ENCODE data around the gene ULBP1. TPM values are rescaled to one million over a fixed set of nuclear protein-coding genes. Genes with fewer than 3 reads are reported as not detected.
"Not testable (repeated sequence)": the region's sequence is repeated elsewhere in the genome, so short reads cannot be mapped to it uniquely, and the experiment has no call there.

ULBP1 gene
- polyA plus RNA-seq, 1 experiment = 2.6 TPM

GRCh38 chr6:149990212-149990660, 26.5 kb downstream of the ULBP1 start:
- Histone ChIP-seq H3K4me3 (ENCODE audit: low read depth, low read length) (no peak overlapping the region), H3K27me3 (ENCODE audit: control insufficient read depth, insufficient read depth, low read length) (peaks cover 56% of the 10 kb centered on the region), H3K36me3 (ENCODE audit: control insufficient read depth, insufficient read depth, low read length) (no peaks in the 10 kb centered on the region)
- no peak for DNase-seq (ENCODE audit: low read depth)
- POLR2A ChIA-PET = no interaction called here
- CTCF ChIA-PET = no interaction called here
- TF ChIP-seq CTCF (IDR thresholded peaks at IDR 0.05; ENCODE audit: insufficient read depth, low read depth, low read length) = no peak

- ChIA-PET POLR2A (no interaction called here), CTCF (interaction anchor here (0.6 to 1.2 kb wide), 2 partner anchors 20 to 156 kb away, joined by 3 read pairs; no protein-coding TSS in a partner anchor)
Measured at GRCh38 chr6:149990661-149991471, 27.1 kb downstream of the ULBP1 start.

GRCh38 chr6:149991472-149991795, 27.7 kb downstream of the ULBP1 start:
- CTCF ChIA-PET = interaction anchor here (0.6 to 1.5 kb wide), 3 partner anchors 16 to 156 kb away, joined by 3 to 6 read pairs (median 3); no protein-coding TSS in a partner anchor
- not testable (repeated sequence) for H3K4me3 ChIP-seq (ENCODE audit: low read depth, low read length)

More at GRCh38 chr6:149990661-149991471, 27.1 kb downstream of the ULBP1 start:
- H3K27me3 ChIP-seq (ENCODE audit: control insufficient read depth, insufficient read depth, low read length) = peaks cover 56% of the 10 kb centered on the region
- no peak for DNase-seq (ENCODE audit: low read depth)
- H3K4me3 ChIP-seq (ENCODE audit: low read depth, low read length) = no peak overlapping the region
- no peaks in the 10 kb centered on the region for H3K36me3 ChIP-seq (ENCODE audit: control insufficient read depth, insufficient read depth, low read length)
- TF ChIP-seq CTCF (IDR thresholded peaks at IDR 0.05; ENCODE audit: insufficient read depth, low read depth, low read length) = no peak

GRCh38 chr6:149991838-149992237, 28.1 kb downstream of the ULBP1 start:
- no peak for TF ChIP-seq CTCF (IDR thresholded peaks at IDR 0.05; ENCODE audit: insufficient read depth, low read depth, low read length)
- CTCF ChIA-PET = interaction anchor here (0.6 to 1.5 kb wide), 3 partner anchors 16 to 157 kb away, joined by 3 to 6 read pairs (median 3); no protein-coding TSS in a partner anchor
- POLR2A ChIA-PET = no interaction called here
- H3K36me3 ChIP-seq (ENCODE audit: control insufficient read depth, insufficient read depth, low read length) = no peaks in the 10 kb centered on the region
- H3K27me3 ChIP-seq (ENCODE audit: control insufficient read depth, insufficient read depth, low read length) = peaks cover 57% of the 10 kb centered on the region
- DNase-seq (ENCODE audit: low read depth) = no peak
- H3K4me3 ChIP-seq (ENCODE audit: low read depth, low read length) = no peak overlapping the region

More at GRCh38 chr6:149991472-149991795, 27.7 kb downstream of the ULBP1 start:
- H3K36me3 ChIP-seq (ENCODE audit: control insufficient read depth, insufficient read depth, low read length); DNase-seq (ENCODE audit: low read depth); POLR2A ChIA-PET: not testable (repeated sequence)
- H3K27me3 ChIP-seq (ENCODE audit: control insufficient read depth, insufficient read depth, low read length) = peaks cover 59% of the 10 kb centered on the region

GRCh38 chr6:149995235-149995750, 31.6 kb downstream of the ULBP1 start:
- no peak for DNase-seq (ENCODE audit: low read depth)
- Histone ChIP-seq H3K27me3 (ENCODE audit: control insufficient read depth, insufficient read depth, low read length) (peaks cover 49% of the 10 kb centered on the region), H3K36me3 (ENCODE audit: control insufficient read depth, insufficient read depth, low read length) (no peaks in the 10 kb centered on the region), H3K4me3 (ENCODE audit: low read depth, low read length) (no peak overlapping the region)
- CTCF ChIA-PET = interaction anchor here (0.6 to 0.9 kb wide), 2 partner anchors 21 to 396 kb away, joined by 3 read pairs; no protein-coding TSS in a partner anchor
- POLR2A ChIA-PET = no interaction called here
- no peak for TF ChIP-seq CTCF (IDR thresholded peaks at IDR 0.05; ENCODE audit: insufficient read depth, low read depth, low read length)

Data from BJ (cell line).